Activated CD4-positive, alpha-beta T cell treated with anti-CD3 and anti-CD28 coated beads, Interleukin-2, amount 10 ng/mL, durations not matched to agents 7 days and 5 days (primary cell): ENCODE data around the gene CIITA. TPM values are rescaled to one million over a fixed set of nuclear protein-coding genes. Genes with fewer than 3 reads are reported as not detected.

Experiments used
- CTCF ChIA-PET: fragments of 350-600 bp; sonication (Branson Sonifier 250); formaldehyde crosslinking; loops from one replicate; lab custom pipeline; 2021; ENCODE audit warnings: antibody characterized with exemption; lab: Charles Lee
- POLR2A ChIA-PET: fragments of 350-600 bp; sonication (Branson Sonifier 250); formaldehyde crosslinking; loops from one replicate; lab custom pipeline; 2021; ENCODE audit warnings: antibody characterized with exemption; lab: Charles Lee
- DNase-seq: peaks from one replicate; pipeline ENCODE4 v3.0.0-alpha.2; 2020
- H3K27ac Mint-ChIP-seq: one replicate; pipeline ENCODE4 v1.8.0; 2021; ENCODE audit warnings: mild to moderate bottlenecking, moderate library complexity, mixed read lengths
- H3K27me3 Mint-ChIP-seq: one replicate; pipeline ENCODE4 v1.8.0; 2021; ENCODE audit warnings: mixed read lengths
- H3K36me3 Mint-ChIP-seq: one replicate; pipeline ENCODE4 v1.8.0; 2021; ENCODE audit warnings: low read depth, mixed read lengths
- H3K4me1 Mint-ChIP-seq: one replicate; pipeline ENCODE4 v1.8.0; 2021; ENCODE audit warnings: mixed read lengths
- H3K4me3 Mint-ChIP-seq: one replicate; pipeline ENCODE4 v1.8.0; 2021; ENCODE audit warnings: mild to moderate bottlenecking, moderate library complexity, mixed read lengths
- H3K9me3 Mint-ChIP-seq: one replicate; pipeline ENCODE4 v1.8.0; 2021; ENCODE audit warnings: mixed read lengths
- total RNA-seq, 2 experiments: library from RNA; stranded (reverse); gene quantifications; one replicate each; pipeline ENCODE4 v1.2.3, GENCODE V29; 2021

The CIITA gene
- total RNA-seq, 2 experiments from 2014 or later, result 21.5 to 24.6 TPM

DNA sequence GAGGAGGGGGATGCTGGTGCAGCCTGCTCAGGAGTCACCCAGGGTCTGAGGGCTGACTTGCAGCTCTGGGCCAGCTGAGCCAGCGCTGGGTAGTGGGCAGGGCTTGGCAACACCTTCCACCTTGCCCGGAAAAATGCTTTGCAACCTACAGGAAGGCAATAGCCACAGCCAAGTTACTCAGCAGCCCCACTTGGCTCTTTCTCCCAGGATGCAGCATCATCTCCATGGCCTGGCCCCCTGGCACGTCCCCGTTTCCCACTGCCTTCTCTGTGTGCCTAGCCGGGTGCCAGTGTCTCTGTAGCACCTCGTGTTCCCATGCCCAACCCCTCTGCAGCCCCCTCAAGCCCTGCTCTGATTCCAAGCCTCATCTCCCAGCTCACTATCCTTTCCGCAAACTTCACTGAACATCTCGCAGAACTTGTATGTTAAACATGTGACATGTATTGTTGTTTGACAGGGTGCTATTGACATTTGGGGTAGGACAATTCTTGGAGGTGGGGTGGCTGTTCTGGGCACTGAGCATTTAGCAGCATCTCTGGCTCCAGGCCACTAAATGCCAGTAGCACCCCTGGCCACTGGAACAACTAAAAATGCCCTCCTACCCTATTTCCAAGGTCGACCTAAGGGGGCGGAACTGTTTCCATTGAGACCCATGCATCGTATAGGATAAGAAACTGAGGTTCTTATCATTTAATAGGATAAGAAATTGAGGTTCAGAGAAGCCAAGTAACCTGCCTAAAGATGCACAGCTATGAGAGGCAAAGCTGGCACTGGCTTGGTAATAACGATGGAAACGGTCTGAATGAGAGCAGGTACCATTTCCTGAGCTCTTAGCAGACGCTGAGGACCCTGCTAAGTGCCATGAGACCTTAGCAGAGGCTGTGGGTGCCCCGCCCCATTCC, 53.1 kb downstream of the CIITA start:
- Mint-ChIP-seq H3K27me3 (no peaks in the 10 kb centered on the region), H3K27ac (peak overlapping the region; percentile 38), H3K9me3 (no peaks in the 10 kb centered on the region), H3K4me3 (no peak overlapping the region), H3K4me1 (peaks cover 27% of the 10 kb centered on the region), H3K36me3 (peaks cover 22% of the 10 kb centered on the region)
- POLR2A ChIA-PET, result no interaction called here
- no peak for DNase-seq
- CTCF ChIA-PET, result interaction anchor here (1.2 to 1.5 kb wide), 2 partner anchors 11 kb away, joined by 3 to 5 read pairs; no protein-coding TSS in a partner anchor

DNA sequence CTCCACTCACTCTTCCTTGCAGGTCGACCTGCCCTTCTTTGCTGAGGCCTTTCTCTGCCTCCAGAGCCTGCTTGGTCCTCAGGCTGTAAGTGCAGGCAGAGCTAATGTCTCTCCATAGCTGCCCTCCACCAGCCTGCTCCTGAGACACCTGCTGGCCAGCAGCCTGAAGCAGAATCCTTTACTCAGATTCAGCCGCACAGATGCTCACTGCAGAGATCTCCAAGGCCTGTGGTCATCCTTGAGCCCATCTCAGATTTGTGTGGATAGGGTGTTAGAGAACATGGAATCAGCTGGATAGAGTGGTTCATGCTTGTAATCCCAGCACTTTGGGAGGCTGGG, 53.7 kb downstream of the CIITA start:
- ChIA-PET POLR2A (no interaction called here), CTCF (interaction anchor here (1.2 to 1.5 kb wide), 2 partner anchors 10 to 12 kb away, joined by 3 to 5 read pairs; no protein-coding TSS in a partner anchor)
- no peak for DNase-seq
- no peaks in the 10 kb centered on the region for H3K9me3 Mint-ChIP-seq
- no peak overlapping the region for H3K27ac Mint-ChIP-seq
- peaks cover 21% of the 10 kb centered on the region for H3K36me3 Mint-ChIP-seq
- H3K4me3 Mint-ChIP-seq, result no peak overlapping the region
- no peaks in the 10 kb centered on the region for H3K27me3 Mint-ChIP-seq
- peaks cover 32% of the 10 kb centered on the region for H3K4me1 Mint-ChIP-seq

DNA sequence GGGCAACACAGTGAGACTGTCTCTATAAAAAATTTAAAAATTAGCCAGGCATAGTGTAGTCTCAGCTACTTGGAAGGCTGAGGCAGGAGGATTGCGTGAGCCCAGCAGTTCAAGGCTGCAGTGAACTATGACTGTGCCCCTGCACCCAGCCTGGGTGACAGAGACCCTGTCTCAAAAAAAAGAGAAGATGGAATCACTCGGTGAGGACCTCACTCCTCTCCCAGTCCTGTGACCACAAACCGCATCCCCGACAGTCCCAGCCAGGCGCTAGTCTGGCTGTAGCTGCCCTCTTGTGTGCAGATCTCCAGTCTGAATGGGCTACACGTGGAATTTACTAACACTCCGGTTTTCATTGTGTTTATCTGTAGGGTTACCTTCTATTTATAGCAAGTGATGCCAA, 54.1 kb downstream of the CIITA start:
- POLR2A ChIA-PET, result no interaction called here

DNA sequence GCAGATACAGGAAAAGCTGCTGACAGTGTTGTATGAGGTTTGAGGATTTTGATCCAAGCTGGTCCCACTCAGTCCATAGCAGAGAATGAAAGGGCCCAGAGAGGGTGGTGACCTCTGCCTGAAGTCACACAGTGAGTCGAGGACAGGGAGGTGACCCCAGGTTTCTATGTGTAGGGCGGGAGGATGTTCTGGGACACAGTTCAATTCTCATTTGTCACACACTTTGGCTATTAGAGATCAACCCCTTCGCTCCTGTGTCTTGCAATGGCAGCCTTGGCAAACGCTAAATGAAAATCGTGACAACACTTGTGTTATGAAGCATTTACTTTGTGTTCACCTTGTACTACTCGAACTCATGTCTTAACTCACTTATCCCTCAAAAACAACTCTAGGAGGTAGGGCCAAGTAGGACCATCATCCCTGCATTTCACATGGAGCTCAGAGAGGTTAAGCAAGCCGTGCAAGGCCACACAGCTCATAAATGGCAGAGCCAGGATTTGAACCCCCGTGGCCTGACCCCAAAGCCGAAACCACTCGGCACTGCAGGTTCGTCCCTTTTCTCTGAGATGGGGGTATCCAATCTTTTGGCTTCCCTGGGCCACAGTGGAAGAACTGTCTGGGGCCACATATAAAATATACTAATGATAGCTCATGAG, 55.1 kb downstream of the CIITA start:
- H3K4me1 Mint-ChIP-seq, result peaks cover 45% of the 10 kb centered on the region
- CTCF ChIA-PET, result interaction anchor here (0.6 to 0.9 kb wide), 2 partner anchors 9 to 195 kb away, joined by 3 to 4 read pairs; no protein-coding TSS in a partner anchor
- no peak overlapping the region for H3K4me3 Mint-ChIP-seq
- POLR2A ChIA-PET, result no interaction called here
- no peak overlapping the region for H3K27ac Mint-ChIP-seq
- no peak for DNase-seq
- no peaks in the 10 kb centered on the region for H3K9me3 Mint-ChIP-seq
- H3K36me3 Mint-ChIP-seq, result peaks cover 23% of the 10 kb centered on the region
- no peaks in the 10 kb centered on the region for H3K27me3 Mint-ChIP-seq

More for the DNA sequence above, 54.1 kb downstream of the CIITA start:
- Mint-ChIP-seq H3K27me3 (no peaks in the 10 kb centered on the region), H3K4me1 (peaks cover 35% of the 10 kb centered on the region), H3K36me3 (peaks cover 21% of the 10 kb centered on the region), H3K4me3 (no peak overlapping the region), H3K9me3 (no peaks in the 10 kb centered on the region), H3K27ac (no peak overlapping the region)
- DNase-seq, result no peak
- CTCF ChIA-PET, result interaction anchor here (0.7 to 1.5 kb wide), 3 partner anchors 10 to 97 kb away, joined by 3 to 5 read pairs (median 3); no protein-coding TSS in a partner anchor

DNA sequence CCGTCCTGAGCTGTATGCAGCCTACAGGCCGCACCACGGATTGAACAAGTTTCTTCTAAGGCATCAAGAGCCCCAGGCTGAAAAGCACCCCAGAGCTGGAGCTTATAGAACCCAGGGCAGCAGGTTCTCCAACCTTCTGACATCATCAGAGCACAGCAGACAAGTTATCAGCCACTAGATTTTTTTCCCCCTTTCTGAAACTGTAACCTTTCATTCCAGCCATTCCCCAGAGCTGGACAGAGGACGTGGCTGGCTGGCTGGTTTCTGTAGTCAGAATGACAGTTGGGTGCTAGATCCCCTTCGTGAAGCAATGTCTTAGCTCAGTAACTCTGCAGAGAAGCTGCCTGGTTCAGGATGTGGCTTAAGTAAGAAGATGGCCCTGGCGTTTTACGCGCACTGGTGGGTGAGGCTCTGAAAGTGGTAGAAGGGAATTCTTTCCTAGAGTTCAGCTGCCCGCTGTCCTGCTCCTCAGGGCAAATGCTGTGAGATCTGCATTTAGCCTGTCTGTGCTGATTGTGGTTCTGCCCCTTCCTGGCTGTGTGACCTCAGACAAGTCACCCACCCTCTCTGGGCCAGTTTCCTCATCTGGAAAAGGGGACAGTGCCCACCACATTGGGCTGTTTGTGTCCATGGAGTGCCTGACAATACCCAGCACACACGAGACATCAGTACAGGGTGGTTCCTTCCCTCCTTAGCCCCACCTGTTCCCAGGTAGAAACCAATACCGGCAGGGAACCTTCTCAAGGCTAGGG, 56.1 kb downstream of the CIITA start:
- Mint-ChIP-seq H3K4me1 (peaks cover 55% of the 10 kb centered on the region), H3K27ac (no peak overlapping the region), H3K9me3 (no peaks in the 10 kb centered on the region), H3K4me3 (no peak overlapping the region), H3K36me3 (peaks cover 18% of the 10 kb centered on the region), H3K27me3 (no peaks in the 10 kb centered on the region)
- DNase-seq, result no peak
- ChIA-PET CTCF (interaction anchor here (0.6 kb wide), 1 partner anchor 196 kb away, joined by 3 read pairs; no protein-coding TSS in a partner anchor), POLR2A (no interaction called here)

DNA sequence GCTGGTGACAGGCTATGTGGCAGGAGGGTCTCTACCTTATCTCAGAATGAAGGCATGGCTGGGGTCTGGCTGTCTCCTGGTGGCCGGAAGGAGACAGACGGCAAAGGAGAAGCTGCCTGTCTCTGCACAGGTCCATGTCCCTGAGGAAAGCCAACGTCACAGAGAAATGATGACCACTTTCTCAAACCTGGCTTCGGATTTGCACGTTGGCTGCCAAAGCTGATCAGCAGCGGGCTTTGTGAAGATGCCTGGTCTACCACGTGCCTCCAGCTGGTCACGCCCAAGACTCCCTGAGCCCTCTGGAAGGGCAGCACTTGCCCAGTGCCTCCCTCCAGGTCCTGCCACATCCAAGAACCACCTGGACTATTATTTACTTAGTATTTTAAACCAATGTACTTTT, 56.9 kb downstream of the CIITA start:
- H3K4me3 Mint-ChIP-seq, result no peak overlapping the region
- ChIA-PET CTCF (no interaction called here), POLR2A (no interaction called here)
- H3K27ac Mint-ChIP-seq, result no peak overlapping the region
- H3K9me3 Mint-ChIP-seq, result no peaks in the 10 kb centered on the region
- H3K27me3 Mint-ChIP-seq, result no peaks in the 10 kb centered on the region
- no peak for DNase-seq
- peaks cover 24% of the 10 kb centered on the region for H3K36me3 Mint-ChIP-seq
- H3K4me1 Mint-ChIP-seq, result peaks cover 62% of the 10 kb centered on the region

DNA sequence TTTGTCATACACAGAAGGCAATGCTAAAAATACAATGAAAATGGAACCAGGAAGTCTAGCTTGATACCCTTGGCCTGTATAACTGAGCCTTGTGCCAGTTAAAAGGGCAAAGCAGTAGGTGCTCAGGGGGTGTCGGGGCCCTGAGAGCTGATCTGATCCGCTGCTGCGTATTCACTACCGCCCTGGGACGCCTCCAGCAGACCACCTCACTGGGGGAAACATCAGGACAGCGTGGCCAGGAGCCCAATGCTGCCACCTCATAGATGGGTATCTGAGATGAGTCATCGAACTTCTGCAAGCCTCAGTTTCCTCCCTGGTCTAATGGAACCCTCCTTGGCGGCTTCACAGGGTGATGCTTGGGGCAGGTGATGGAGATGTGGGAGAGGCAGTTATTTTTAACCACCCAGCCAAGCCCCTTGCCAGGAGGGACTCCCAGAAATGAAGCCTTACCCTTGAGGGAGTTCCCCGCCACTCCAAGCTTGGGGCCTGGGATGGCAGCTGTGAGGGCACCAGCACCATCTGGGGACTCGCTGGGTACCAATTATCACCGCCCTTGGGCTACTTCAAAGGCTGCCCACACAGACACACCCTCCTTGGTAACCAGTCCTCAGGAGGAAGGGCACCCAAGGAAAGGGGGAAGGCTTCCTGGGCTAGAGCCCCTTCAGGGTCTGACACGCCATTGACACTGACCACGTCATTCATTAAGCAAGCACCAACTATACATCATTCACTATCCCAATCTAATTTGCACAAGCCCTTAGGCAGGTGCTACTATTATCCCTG, 57.5 kb downstream of the CIITA start:
- H3K27ac Mint-ChIP-seq, result no peak overlapping the region
- CTCF ChIA-PET, result interaction anchor here (1.0 kb wide), 1 partner anchor 7 kb away, joined by 3 read pairs; no protein-coding TSS in a partner anchor
- DNase-seq, result no peak
- no peaks in the 10 kb centered on the region for H3K27me3 Mint-ChIP-seq
- no peak overlapping the region for H3K4me3 Mint-ChIP-seq
- no peaks in the 10 kb centered on the region for H3K9me3 Mint-ChIP-seq
- peaks cover 69% of the 10 kb centered on the region for H3K4me1 Mint-ChIP-seq
- POLR2A ChIA-PET, result no interaction called here
- H3K36me3 Mint-ChIP-seq, result peaks cover 27% of the 10 kb centered on the region

DNA sequence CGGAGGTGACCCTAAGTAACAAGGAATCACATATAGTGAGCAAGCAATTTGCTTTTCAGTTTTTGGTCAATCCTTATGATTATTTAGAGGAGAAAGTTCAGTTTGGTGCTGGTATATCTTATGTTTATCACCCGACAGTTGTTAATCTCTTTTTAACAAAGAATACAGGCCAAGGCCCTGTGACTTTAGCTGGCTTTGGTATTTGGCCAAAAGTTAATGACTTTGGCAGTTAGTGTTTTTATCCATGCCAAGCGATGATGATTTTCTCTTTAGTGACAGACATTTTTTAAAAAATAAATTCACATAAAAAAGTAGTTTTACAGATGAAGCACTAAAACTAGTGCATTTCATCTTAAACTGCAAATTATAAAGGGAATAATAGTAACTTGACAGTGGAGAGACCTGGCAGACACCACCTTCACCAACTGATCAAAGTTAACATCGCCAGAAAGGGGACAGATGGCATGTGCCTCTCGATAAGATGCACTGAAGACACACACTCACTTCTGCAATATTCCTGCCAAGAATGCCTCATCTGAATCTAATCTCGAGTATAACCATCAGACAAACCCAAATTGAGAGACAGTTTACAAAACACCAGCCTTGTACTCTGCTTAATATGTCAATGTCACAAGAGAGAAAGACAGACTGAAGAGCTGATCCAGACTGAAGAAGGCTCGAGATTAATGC, 58.4 kb downstream of the CIITA start:
- no peak for DNase-seq
- Mint-ChIP-seq H3K27ac (no peak overlapping the region), H3K4me1 (peaks cover 73% of the 10 kb centered on the region), H3K36me3 (peaks cover 31% of the 10 kb centered on the region), H3K4me3 (no peak overlapping the region), H3K27me3 (no peaks in the 10 kb centered on the region), H3K9me3 (no peaks in the 10 kb centered on the region)
- CTCF ChIA-PET, result interaction anchor here (1.0 kb wide), 1 partner anchor 8 kb away, joined by 3 read pairs; no protein-coding TSS in a partner anchor
- POLR2A ChIA-PET, result interaction anchor here (0.6 kb wide), 1 partner anchor 8 kb away, joined by 3 read pairs; no protein-coding TSS in a partner anchor

DNA sequence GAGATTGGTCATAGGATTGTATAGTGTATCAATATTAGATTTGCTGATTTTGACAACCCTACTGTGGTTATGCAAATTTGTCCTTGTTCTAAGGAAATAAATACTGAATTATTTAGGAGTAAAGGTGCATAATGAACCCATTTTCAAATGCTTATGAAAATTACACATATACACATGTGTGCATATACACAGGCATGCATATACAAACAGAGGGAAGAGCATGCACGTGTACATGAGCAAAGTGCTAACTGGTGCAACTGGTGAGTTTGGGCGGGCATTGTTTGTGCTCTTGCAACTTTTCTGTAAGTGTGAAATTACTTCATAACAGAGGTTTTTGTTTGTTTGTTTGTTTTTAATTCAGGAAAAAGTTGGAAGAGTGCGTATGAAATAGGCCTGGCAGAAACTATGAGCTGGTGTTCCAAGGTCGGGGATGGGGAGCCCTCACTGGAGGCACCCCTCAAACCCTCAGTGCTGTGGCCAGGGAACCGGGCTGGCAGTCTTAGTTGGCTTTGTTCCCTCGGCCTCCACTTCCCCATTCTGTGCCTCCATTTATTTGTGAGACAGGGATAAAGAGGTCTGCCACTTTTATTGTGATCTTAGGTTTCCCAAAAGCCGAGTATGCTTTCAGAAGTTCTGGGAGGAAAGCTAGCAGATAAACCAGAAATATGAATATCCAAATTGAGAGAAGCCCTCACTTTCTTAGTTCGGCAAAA, 59.4 kb downstream of the CIITA start:
- Mint-ChIP-seq H3K27me3 (no peaks in the 10 kb centered on the region), H3K36me3 (peaks cover 35% of the 10 kb centered on the region), H3K27ac (no peak overlapping the region), H3K4me3 (no peak overlapping the region), H3K9me3 (no peaks in the 10 kb centered on the region), H3K4me1 (peaks cover 79% of the 10 kb centered on the region)
- CTCF ChIA-PET, result interaction anchor here (1.3 to 2.1 kb wide), 3 partner anchors 18 to 199 kb away, joined by 3 to 9 read pairs (median 4); no protein-coding TSS in a partner anchor
- DNase-seq, result no peak
- POLR2A ChIA-PET, result no interaction called here

DNA sequence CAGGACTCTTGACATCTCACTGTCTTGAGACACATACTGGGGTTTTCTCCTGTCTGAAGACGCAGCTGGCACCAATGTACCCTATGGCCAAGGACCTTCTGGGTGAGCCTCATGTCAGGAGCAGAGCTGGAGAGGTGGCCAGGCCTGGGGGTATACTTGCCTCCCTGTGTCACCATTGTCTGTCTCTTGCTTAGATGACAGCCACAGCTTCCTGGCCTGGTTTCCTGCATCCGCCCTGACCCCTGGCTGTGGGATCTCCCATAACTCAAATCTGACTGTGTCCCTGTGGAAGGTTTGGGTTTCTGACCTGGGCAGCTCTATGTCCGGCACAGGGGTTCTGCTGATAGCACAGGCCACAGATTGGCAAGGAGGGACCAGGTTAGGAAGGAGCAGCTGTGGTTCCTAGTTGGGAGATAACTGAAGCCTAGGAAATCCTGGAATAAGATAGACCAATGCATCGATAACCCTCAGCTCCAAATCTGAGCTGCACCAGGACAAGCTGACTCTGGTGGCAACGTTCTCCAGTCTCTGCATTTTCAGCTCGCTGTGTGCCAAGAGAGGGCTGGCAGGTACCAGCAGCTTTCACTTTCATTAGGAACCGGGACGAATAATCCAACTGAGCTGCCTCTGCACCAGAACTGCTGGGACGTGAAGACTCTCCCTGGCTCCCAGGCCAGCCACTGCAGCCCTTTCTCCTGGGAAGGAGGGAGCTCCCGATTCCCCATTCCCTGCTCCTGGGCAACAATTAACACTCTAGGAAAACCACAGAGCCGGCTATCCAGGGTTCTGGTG, 60.3 kb downstream of the CIITA start:
- peak; percentile 38 for DNase-seq
- H3K9me3 Mint-ChIP-seq, result no peaks in the 10 kb centered on the region
- H3K4me1 Mint-ChIP-seq, result peaks cover 79% of the 10 kb centered on the region
- peaks cover 35% of the 10 kb centered on the region for H3K36me3 Mint-ChIP-seq
- H3K27me3 Mint-ChIP-seq, result no peaks in the 10 kb centered on the region
- POLR2A ChIA-PET, result no interaction called here
- CTCF ChIA-PET, result interaction anchor here (0.6 to 2.1 kb wide), 6 partner anchors 14 to 907 kb away, joined by 3 to 9 read pairs (median 4); no protein-coding TSS in a partner anchor
- H3K4me3 Mint-ChIP-seq, result peak overlapping the region; percentile 54
- peak overlapping the region; percentile 73 for H3K27ac Mint-ChIP-seq
